ENCODE measurements around the gene PTPN12.

The PTPN12 gene

DNA sequence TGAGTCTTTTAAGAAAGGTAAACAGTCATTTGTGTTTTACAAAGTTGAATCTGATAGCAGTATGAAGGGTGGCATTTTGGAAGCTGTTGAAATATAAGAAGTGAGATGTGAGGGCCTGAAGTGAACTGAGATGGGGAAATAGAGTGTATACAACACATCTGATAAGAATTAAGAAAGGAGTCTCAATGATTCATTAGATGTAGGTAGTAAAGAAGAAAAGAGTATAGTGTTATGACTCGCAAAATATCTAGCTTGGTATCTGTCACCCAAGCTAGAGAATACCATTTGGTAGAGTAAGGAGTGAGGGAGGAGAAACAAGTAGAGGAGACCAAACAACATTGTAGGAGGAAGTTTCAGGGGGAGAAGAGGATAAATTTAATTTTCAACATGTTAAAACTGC, 5.3 kb downstream of the PTPN12 start:
- Histone ChIP-seq H3K36me3 (ENCODE audit: control insufficient read depth, insufficient read depth, low read length) (no peaks in the 10 kb centered on the region), H3K27me3 (replicated peaks; ENCODE audit: control insufficient read depth, insufficient read depth, low read length) (no peaks in the 10 kb centered on the region), H3K4me3 (replicated peaks; ENCODE audit: low read depth, low read length) (no peak overlapping the region)
- TF ChIP-seq, protein P1, sequence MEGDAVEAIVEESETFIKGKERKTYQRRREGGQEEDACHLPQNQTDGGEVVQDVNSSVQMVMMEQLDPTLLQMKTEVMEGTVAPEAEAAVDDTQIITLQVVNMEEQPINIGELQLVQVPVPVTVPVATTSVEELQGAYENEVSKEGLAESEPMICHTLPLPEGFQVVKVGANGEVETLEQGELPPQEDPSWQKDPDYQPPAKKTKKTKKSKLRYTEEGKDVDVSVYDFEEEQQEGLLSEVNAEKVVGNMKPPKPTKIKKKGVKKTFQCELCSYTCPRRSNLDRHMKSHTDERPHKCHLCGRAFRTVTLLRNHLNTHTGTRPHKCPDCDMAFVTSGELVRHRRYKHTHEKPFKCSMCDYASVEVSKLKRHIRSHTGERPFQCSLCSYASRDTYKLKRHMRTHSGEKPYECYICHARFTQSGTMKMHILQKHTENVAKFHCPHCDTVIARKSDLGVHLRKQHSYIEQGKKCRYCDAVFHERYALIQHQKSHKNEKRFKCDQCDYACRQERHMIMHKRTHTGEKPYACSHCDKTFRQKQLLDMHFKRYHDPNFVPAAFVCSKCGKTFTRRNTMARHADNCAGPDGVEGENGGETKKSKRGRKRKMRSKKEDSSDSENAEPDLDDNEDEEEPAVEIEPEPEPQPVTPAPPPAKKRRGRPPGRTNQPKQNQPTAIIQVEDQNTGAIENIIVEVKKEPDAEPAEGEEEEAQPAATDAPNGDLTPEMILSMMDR (IDR thresholded peaks at IDR 0.05; ENCODE audit: insufficient read depth, low read length, poor library complexity, severe bottlenecking) = no peak
- DNase-seq (ENCODE audit: extremely low read depth, insufficient read length) = no peak

DNA sequence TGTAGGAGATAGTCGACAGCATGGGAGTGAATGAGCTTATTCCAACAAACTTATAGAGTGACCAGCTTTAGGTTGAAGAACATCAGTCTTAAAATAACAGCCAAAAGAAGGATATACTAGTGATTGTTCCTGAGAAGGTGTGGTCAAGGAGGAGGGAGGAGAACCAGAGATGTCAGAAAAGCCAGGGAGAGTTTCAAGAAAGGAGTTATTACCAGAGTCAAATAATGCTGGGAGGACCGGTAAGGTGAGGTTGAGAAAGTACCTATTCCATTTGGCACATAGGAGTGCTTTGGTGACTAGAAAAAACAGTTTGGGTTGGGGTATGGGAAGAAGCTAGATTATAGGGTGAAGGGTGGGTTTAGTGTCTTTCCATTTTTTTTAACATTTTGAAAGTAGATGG, 5.8 kb downstream of the PTPN12 start:
- no peaks in the 10 kb centered on the region for H3K27me3 ChIP-seq (replicated peaks; ENCODE audit: control insufficient read depth, insufficient read depth, low read length)
- H3K4me3 ChIP-seq (replicated peaks; ENCODE audit: low read depth, low read length) = no peak overlapping the region
- TF ChIP-seq, protein P1 (IDR thresholded peaks at IDR 0.05; ENCODE audit: insufficient read depth, low read length, poor library complexity, severe bottlenecking) = no peak

DNA sequence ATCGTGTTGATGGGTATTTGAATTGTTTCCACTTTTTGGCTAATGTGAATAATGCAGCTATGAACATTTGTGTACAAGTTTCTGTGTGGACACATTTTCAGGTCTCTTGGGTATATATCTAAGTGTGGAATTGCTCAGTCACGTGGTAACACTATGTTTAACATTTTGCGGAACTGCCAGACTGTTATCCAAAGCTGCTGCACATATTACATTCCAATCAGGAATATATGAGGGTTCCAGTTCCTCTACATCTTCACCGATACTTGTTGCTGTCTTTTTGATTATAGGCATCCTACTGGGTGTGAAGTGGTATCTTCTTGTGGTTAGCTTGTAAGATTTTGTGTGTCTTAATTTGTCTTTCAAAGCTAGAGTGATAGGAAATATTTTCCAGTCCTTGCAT, 6.8 kb downstream of the PTPN12 start:
- H3K36me3 ChIP-seq (ENCODE audit: control insufficient read depth, insufficient read depth, low read length) = no peaks in the 10 kb centered on the region
- no peaks in the 10 kb centered on the region for H3K27me3 ChIP-seq (replicated peaks; ENCODE audit: control insufficient read depth, insufficient read depth, low read length)
- TF ChIP-seq, protein P1 (IDR thresholded peaks at IDR 0.05; ENCODE audit: insufficient read depth, low read length, poor library complexity, severe bottlenecking) = no peak
- DNase-seq (ENCODE audit: extremely low read depth, insufficient read length) = no peak
- no peak overlapping the region for H3K4me3 ChIP-seq (replicated peaks; ENCODE audit: low read depth, low read length)

More for the DNA sequence above, 5.8 kb downstream of the PTPN12 start:
- H3K36me3 ChIP-seq (ENCODE audit: control insufficient read depth, insufficient read depth, low read length) = no peaks in the 10 kb centered on the region
- DNase-seq (ENCODE audit: extremely low read depth, insufficient read length) = no peak

DNA sequence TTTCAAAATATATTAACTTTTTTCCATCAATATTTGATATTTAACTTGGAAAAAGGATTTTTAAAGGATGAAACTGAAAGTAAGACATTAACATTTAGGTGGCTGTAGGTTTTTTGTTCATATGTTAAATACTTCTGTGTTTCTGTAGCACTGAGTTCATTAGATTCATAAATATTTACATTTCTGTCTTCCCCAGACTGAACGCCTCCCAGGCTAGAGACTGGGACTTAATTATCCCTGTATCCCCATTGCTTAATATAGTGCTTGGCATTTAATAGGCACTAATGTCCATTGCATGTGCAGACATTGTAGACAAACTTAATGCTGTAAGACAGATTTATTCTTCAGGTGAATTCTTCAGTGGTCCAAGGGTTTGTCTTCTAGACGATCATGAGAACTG, 7.4 kb downstream of the PTPN12 start:
- TF ChIP-seq, protein P1 (IDR thresholded peaks at IDR 0.05; ENCODE audit: insufficient read depth, low read length, poor library complexity, severe bottlenecking) = no peak
- H3K36me3 ChIP-seq (ENCODE audit: control insufficient read depth, insufficient read depth, low read length) = no peaks in the 10 kb centered on the region

DNA sequence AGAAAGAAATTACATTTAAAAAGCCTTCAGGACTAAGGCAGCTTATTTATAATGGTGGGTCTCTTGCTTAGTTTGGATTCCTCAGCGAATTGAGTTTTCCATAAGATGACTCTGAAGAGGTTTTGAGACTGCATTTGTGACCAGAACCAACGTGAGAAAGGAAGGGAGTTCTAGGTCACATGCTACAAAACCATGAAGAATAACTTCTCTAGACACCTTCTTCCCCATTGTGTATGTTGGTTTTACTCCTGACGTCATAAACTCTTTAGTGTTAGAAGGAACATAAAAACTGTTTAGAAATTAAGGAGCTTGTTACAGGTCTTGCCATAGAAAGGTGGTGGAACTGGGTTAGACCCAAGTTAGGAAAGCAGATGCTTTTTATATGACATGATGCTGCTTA, 11.1 kb downstream of the PTPN12 start:
- Histone ChIP-seq H3K4me3 (replicated peaks; ENCODE audit: low read depth, low read length) (no peak overlapping the region), H3K36me3 (ENCODE audit: control insufficient read depth, insufficient read depth, low read length) (no peaks in the 10 kb centered on the region), H3K27me3 (replicated peaks; ENCODE audit: control insufficient read depth, insufficient read depth, low read length) (no peaks in the 10 kb centered on the region)
- TF ChIP-seq, protein P1 (IDR thresholded peaks at IDR 0.05; ENCODE audit: insufficient read depth, low read length, poor library complexity, severe bottlenecking) = no peak
- no peak for DNase-seq (ENCODE audit: extremely low read depth, insufficient read length)

More for the DNA sequence above, 7.4 kb downstream of the PTPN12 start:
- no peak for DNase-seq (ENCODE audit: extremely low read depth, insufficient read length)
- H3K4me3 ChIP-seq (replicated peaks; ENCODE audit: low read depth, low read length) = no peak overlapping the region
- H3K27me3 ChIP-seq (replicated peaks; ENCODE audit: control insufficient read depth, insufficient read depth, low read length) = no peaks in the 10 kb centered on the region
